Measurements from ENCODE around the gene TP53BP1. TPM values are rescaled to one million over a fixed set of nuclear protein-coding genes. Genes with fewer than 3 reads are reported as not detected.
"Not testable (repeated sequence)": the region's sequence is repeated elsewhere in the genome, so short reads cannot be mapped to it uniquely, and the experiment has no call there.

TP53BP1 gene, protein sequence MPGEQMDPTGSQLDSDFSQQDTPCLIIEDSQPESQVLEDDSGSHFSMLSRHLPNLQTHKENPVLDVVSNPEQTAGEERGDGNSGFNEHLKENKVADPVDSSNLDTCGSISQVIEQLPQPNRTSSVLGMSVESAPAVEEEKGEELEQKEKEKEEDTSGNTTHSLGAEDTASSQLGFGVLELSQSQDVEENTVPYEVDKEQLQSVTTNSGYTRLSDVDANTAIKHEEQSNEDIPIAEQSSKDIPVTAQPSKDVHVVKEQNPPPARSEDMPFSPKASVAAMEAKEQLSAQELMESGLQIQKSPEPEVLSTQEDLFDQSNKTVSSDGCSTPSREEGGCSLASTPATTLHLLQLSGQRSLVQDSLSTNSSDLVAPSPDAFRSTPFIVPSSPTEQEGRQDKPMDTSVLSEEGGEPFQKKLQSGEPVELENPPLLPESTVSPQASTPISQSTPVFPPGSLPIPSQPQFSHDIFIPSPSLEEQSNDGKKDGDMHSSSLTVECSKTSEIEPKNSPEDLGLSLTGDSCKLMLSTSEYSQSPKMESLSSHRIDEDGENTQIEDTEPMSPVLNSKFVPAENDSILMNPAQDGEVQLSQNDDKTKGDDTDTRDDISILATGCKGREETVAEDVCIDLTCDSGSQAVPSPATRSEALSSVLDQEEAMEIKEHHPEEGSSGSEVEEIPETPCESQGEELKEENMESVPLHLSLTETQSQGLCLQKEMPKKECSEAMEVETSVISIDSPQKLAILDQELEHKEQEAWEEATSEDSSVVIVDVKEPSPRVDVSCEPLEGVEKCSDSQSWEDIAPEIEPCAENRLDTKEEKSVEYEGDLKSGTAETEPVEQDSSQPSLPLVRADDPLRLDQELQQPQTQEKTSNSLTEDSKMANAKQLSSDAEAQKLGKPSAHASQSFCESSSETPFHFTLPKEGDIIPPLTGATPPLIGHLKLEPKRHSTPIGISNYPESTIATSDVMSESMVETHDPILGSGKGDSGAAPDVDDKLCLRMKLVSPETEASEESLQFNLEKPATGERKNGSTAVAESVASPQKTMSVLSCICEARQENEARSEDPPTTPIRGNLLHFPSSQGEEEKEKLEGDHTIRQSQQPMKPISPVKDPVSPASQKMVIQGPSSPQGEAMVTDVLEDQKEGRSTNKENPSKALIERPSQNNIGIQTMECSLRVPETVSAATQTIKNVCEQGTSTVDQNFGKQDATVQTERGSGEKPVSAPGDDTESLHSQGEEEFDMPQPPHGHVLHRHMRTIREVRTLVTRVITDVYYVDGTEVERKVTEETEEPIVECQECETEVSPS (N-terminal part only)
- total RNA-seq (2014; rRNA removed; shearing (Covaris generic); ENCODE audit: low replicate concordance): 45.8 and 52.6 TPM in 2 replicates

DNA sequence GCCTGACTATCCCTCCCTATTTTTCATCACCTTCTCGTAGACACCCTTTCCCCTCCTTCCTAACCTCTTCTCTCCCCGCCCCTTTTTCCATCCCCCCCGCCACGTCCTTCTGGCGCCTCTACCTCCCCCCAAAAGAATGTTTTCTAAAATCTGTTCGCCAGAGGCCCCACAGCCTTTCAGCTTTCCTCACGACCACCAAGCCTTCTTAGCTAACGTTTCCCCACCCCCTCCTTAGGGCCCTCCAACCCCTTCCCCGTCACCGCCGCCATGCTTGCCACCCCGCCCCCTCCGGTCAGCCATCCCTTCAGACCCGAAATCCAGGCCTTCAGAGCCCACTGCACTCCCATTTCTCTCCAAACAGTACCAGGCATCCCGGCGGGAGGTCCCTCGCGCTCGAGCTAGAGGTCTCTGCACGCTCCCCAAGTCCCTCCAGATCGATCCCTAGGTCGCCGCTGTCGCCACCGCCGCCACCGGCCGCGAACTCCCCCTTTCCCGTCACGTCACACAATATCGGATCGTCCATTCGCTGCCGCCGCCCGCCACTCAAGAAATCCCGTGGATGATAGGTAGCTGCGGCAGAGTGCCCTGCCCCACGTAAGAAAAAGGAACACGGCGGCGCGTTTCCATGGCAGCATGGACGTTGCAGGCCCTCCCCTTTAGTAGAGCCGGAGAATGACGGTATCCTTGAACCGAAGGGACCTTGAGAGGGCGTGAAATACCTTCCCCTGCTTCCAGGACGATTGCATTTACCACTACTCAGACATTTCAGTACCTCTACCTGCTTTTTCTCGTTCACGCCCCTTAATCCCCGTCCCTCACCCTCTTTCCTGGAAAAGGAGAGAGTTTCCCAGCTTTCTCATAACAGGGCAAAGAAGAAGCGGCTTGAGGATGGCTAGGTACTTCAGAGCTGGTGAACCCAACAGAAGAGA is at the start of gene TP53BP1:
TSS of gene TP53BP1 (minus strand) at position 484 of the 929 bp plus-strand sequence. CDS start at position 371, 113 bp downstream.
- peak; percentile 96 for DNase-seq
- Histone ChIP-seq H3K9me3 (no peaks in the 10 kb centered on the region), H3K27me3 (no peaks in the 10 kb centered on the region), H3K36me3 (peaks cover 23% of the 10 kb centered on the region), H3K4me3 (peak within 1 kb of the TSS; percentile 72)

DNA sequence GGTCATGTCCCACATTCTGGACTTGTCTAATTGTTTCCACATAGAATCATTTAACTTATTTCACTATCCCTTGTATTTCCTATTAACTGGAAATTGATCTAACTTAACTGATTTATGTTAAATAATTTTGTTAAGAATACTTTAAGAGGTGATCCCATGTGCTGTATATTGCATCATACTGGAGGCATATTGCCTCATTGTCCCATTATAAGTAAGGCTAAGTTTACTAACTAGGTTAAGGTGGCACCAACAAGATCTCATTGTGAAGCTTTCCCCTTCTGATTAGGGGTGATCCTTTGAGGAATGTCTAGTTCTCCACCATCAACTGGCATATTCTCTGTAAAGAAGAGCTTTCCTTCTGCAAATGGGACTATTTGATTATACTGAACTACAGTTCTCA is 48.8 kb upstream of the TP53BP1 start:
- H3K27me3 ChIP-seq: no peaks in the 10 kb centered on the region
- no peaks in the 10 kb centered on the region for H3K36me3 ChIP-seq
- peaks cover 5% of the 10 kb centered on the region for H3K9me3 ChIP-seq
- no peak overlapping the region for H3K4me3 ChIP-seq
- no peak for DNase-seq

DNA sequence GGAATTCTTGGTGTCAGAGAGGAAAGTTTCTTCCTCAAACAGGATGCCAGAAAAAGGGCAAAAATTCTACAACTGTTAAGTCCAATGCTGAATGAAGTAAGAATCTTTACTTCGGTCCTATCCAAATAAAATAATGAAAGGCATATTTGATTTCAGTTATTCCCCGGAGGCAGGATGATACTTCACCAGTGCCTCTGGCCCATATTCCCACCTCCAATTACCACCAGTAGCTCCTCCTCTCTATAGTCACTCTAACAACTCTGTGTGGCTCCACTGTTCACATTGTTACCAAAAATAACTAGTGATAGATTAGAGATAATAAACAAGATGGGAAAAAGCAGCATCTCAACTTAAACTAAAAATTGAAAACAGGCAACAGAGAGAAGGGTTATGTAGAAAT is 45.1 kb upstream of the TP53BP1 start:
- no peak for DNase-seq
- Histone ChIP-seq H3K9me3 (no peaks in the 10 kb centered on the region), H3K4me3 (no peak overlapping the region), H3K36me3 (peaks cover 2% of the 10 kb centered on the region; the same call in 1 of the 2 replicates), H3K27me3 (no peaks in the 10 kb centered on the region)

DNA sequence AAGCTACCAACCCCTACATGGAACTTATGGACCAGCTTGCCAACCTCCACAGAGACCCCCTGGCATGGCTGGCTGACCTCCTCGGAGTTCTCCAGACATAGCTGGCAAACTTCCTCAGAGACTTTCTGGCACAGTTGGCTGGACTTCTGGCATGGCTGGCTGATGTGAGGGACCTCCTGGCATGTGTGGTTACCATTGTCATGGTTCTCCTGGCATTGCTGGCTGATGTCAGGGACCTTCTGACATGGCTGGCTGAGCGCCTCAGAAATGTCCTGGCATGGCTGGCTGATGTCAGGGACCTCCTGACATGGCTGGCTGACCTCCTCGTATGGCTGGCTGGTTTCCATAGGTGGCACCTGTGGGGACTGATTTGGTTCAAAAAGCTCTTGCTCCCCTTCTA is 41.9 kb upstream of the TP53BP1 start:
- DNase-seq: no peak
- H3K9me3 ChIP-seq: no peaks in the 10 kb centered on the region
- no peaks in the 10 kb centered on the region for H3K27me3 ChIP-seq
- H3K36me3 ChIP-seq: peaks cover 2% of the 10 kb centered on the region; the same call in 1 of the 2 replicates
- no peak overlapping the region for H3K4me3 ChIP-seq

DNA sequence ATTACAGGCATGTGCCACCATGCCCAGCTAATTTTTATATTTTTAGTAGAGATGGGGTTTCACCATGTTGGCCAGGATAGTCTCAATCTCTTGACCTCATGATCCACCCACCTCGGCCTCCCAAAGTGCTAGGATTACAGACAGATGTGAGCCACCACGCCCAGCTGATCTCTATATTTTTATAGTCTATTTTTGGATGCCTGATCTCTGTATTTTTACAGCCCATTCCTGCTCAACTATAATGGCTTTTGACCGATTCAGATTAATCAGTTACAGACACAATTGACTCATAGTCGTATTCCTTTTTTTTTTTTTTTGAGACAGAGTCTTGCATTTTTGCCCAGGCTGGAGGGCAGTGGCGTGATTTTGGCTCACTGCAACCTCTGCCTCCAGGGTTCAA is 39.9 kb upstream of the TP53BP1 start:
- H3K27me3 ChIP-seq, H3K4me3 ChIP-seq, H3K9me3 ChIP-seq, H3K36me3 ChIP-seq, DNase-seq: not testable (repeated sequence)

DNA sequence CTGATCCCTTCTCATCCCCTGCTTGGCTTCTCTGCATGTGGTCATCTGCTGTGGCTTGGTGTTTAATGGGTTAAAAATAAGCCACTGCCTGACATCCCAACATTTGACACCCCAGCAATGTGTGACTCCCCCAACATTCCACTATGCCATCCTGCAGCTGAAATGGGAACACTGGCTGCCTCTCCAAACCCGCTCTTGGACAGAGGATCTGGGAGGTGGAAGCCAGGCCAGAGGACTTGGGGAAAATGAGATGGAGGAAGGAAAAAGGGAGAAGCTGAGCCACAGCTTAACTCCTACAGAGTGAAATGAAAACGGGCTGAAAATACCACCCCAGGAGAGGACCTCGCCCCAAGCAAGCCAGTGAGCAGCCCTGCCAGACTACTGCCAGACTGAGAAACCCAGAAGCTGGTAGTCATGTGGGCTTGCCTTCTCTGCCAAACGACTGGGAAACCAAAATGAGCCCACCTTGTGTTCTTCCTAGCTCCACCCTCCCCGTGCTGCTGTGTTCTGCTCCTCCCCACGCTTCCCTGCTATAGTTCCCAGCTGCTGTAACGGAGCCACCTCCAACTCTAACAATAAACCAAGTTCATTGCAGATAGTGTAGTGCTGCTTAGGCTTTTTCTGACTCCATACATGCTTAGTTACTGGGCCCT is 38.2 kb upstream of the TP53BP1 start:
- Histone ChIP-seq H3K36me3 (peaks cover 2% of the 10 kb centered on the region; the same call in 1 of the 2 replicates), H3K9me3 (no peaks in the 10 kb centered on the region), H3K4me3 (no peak overlapping the region), H3K27me3 (no peaks in the 10 kb centered on the region)
- DNase-seq: no peak

DNA sequence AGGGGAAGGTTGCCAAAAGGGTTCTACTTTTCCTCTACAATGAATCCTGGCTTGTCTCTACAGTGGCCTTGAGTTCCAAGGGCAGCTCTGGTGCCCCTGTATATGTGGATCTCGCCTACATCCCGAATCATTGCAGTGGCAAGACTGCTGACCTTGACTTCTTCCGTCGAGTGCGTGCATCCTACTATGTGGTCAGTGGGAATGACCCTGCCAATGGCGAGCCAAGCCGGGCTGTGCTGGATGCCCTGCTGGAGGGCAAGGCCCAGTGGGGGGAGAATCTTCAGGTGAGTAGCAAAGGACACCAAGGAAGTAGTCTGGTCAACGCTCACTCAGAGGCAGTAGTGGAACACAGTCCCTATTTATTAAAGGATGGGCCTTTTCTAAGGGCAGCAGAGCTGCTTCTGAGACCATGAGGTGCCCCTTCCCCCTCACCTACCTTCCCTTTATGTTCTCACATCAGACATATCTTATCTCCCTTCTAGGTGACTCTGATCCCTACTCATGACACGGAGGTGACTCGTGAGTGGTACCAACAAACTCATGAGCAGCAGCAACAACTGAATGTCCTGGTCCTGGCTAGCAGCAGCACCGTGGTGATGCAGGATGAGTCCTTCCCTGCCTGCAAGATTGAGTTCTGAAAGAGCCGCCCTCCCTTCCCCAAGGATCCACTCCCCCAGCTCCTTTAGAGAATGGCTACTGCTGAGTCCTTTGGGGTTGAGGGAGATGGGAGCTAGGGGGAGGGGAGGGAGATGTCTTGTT is 36.8 kb upstream of the TP53BP1 start:
- no peak for DNase-seq
- no peaks in the 10 kb centered on the region for H3K27me3 ChIP-seq
- no peaks in the 10 kb centered on the region for H3K9me3 ChIP-seq

DNA sequence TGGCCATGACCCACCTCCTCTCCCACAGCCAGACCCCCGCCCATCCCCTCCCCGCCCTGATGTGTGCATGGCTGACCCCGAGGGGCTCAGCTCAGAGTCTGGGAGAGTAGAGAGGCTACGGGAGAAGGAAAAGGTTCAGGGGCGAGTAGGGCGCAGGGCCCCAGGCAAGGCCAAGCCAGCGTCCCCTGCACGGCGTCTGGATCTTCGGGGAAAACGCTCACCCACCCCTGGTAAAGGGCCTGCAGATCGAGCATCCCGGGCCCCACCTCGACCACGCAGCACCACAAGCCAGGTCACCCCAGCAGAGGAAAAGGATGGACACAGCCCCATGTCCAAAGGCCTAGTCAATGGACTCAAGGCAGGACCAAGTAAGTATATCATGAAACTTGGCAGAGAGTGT is 36.2 kb upstream of the TP53BP1 start:
- DNase-seq: no peak
- no peaks in the 10 kb centered on the region for H3K36me3 ChIP-seq
- no peaks in the 10 kb centered on the region for H3K27me3 ChIP-seq
- H3K9me3 ChIP-seq: no peaks in the 10 kb centered on the region
- H3K4me3 ChIP-seq: no peak overlapping the region

More for the DNA sequence above, 36.8 kb upstream of the TP53BP1 start:
- peaks cover 2% of the 10 kb centered on the region; the same call in 1 of the 2 replicates for H3K36me3 ChIP-seq
- no peak overlapping the region for H3K4me3 ChIP-seq

DNA sequence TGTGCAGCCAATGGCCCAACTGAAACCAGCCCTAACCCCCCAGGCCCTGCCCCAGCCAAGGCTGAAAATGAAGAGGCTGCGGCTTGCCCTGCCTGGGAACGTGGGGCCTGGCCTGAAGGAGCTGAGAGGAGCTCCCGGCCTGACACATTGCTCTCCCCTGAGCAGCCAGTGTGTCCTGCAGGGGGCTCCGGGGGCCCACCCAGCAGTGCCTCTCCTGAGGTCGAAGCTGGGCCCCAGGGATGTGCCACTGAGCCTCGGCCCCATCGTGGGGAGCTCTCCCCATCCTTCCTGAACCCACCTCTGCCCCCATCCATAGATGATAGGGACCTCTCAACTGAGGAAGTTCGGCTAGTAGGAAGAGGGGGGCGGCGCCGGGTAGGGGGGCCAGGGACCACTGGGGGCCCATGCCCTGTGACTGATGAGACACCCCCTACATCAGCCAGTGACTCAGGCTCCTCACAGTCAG is 35.6 kb upstream of the TP53BP1 start:
- no peaks in the 10 kb centered on the region for H3K27me3 ChIP-seq
- H3K9me3 ChIP-seq: no peaks in the 10 kb centered on the region
- no peaks in the 10 kb centered on the region for H3K36me3 ChIP-seq
- H3K4me3 ChIP-seq: no peak overlapping the region
- no peak for DNase-seq

DNA sequence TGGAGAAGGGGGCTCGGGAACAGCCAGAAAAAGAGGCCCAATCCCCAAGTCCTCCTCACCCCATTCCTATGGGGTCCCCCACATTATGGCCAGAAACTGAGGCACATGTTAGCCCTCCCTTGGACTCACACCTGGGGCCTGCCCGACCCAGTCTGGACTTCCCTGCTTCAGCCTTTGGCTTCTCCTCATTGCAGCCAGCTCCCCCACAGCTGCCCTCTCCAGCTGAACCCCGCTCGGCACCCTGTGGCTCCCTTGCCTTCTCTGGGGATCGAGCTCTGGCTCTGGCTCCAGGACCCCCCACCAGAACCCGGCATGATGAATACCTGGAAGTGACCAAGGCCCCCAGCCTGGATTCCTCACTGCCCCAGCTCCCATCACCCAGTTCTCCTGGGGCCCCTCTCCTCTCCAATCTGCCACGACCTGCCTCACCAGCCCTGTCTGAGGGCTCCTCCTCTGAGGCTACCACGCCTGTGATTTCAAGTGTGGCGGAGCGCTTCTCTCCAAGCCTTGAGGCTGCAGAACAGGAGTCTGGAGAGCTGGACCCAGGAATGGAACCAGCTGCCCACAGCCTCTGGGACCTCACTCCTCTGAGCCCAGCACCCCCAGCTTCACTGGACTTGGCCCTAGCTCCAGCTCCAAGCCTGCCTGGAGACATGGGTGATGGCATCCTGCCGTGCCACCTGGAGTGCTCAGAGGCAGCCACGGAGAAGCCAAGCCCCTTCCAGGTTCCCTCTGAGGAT is 35.0 kb upstream of the TP53BP1 start:
- Histone ChIP-seq H3K9me3 (no peaks in the 10 kb centered on the region), H3K27me3 (no peaks in the 10 kb centered on the region), H3K36me3 (no peaks in the 10 kb centered on the region), H3K4me3 (no peak overlapping the region)
- DNase-seq: no peak

DNA sequence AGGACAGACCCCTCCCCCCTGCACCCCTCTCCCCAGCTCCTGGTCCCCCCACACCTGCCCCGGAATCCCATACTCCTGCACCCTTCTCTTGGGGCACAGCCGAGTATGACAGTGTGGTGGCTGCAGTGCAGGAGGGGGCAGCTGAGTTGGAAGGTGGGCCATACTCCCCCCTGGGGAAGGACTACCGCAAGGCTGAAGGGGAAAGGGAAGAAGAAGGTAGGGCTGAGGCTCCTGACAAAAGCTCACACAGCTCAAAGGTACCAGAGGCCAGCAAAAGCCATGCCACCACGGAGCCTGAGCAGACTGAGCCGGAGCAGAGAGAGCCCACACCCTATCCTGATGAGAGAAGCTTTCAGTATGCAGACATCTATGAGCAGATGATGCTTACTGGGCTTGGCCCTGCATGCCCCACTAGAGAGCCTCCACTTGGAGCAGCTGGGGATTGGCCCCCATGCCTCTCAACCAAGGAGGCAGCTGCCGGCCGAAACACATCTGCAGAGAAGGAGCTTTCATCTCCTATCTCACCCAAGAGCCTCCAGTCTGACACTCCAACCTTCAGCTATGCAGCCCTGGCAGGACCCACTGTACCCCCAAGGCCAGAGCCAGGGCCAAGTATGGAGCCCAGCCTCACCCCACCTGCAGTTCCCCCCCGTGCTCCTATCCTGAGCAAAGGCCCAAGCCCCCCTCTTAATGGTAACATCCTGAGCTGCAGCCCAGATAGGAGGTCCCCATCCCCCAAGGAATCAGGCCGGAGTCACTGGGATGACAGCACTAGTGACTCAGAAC is 34.3 kb upstream of the TP53BP1 start:
- Histone ChIP-seq H3K9me3 (no peaks in the 10 kb centered on the region), H3K27me3 (no peaks in the 10 kb centered on the region), H3K36me3 (no peaks in the 10 kb centered on the region), H3K4me3 (no peak overlapping the region)
- DNase-seq: no peak

DNA sequence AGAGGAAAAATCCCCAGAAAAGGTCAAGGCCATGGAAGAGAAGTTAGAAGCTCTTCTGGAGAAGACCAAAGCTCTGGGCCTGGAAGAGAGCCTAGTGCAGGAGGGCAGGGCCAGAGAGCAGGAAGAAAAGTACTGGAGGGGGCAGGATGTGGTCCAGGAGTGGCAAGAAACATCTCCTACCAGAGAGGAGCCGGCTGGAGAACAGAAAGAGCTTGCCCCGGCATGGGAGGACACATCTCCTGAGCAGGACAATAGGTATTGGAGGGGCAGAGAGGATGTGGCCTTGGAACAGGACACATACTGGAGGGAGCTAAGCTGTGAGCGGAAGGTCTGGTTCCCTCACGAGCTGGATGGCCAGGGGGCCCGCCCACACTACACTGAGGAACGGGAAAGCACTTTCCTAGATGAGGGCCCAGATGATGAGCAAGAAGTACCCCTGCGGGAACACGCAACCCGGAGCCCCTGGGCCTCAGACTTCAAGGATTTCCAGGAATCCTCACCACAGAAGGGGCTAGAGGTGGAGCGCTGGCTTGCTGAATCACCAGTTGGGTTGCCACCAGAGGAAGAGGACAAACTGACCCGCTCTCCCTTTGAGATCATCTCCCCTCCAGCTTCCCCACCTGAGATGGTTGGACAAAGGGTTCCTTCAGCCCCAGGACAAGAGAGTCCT is 33.4 kb upstream of the TP53BP1 start:
- Histone ChIP-seq H3K4me3 (no peak overlapping the region), H3K9me3 (no peaks in the 10 kb centered on the region), H3K27me3 (no peaks in the 10 kb centered on the region), H3K36me3 (no peaks in the 10 kb centered on the region)
- no peak for DNase-seq

DNA sequence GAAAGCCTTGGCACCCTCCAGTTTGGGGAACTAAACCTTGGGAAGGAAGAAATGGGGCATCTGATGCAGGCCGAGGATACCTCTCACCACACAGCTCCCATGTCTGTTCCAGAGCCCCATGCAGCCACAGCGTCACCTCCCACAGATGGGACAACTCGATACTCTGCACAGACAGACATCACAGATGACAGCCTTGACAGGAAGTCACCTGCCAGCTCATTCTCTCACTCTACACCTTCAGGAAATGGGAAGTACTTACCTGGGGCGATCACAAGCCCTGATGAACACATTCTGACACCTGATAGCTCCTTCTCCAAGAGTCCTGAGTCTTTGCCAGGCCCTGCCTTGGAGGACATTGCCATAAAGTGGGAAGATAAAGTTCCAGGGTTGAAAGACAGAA is 32.2 kb upstream of the TP53BP1 start:
- Histone ChIP-seq H3K9me3 (no peaks in the 10 kb centered on the region), H3K4me3 (no peak overlapping the region), H3K36me3 (no peaks in the 10 kb centered on the region), H3K27me3 (no peaks in the 10 kb centered on the region)
- no peak for DNase-seq

Measured in MG63 (cell line).